Neural cell (in vitro differentiated cells): ENCODE data around the gene MEX3D. TPM values are rescaled to one million over a fixed set of nuclear protein-coding genes. Genes with fewer than 3 reads are reported as not detected.

ENCODE experiments used
- H2AFZ ChIP-seq: fragments of 200-600, 300-800 bp; sonication (generic), shearing (Covaris generic); 2 replicates; pipeline ENCODE4 v1.6.0; 2014; ENCODE audit warnings: low read depth, mild to moderate bottlenecking, antibody characterized with exemption, low read length, moderate library complexity
- H3F3A ChIP-seq: fragments of 200-600 bp; shearing (Covaris generic); 2 replicates; pipeline ENCODE4 v1.6.1; 2016; ENCODE audit warnings: mild to moderate bottlenecking, moderate library complexity, mixed read lengths, antibody characterized with exemption, low read length; ENCODE audit not compliant: insufficient read depth, poor library complexity, severe bottlenecking
- H3K27ac ChIP-seq: fragments of 200-600, 300-800 bp; sonication (generic), shearing (Covaris generic); 2 replicates; pipeline ENCODE4 v1.5.1; 2014; ENCODE audit warnings: mild to moderate bottlenecking, low read length, moderate library complexity
- H3K27me3 ChIP-seq: fragments of 300-800, 200-600 bp; sonication (generic), shearing (Covaris generic); 2 replicates; pipeline ENCODE4 v1.6.0; 2014; ENCODE audit warnings: mild to moderate bottlenecking, low read depth, low read length, moderate library complexity; ENCODE audit not compliant: insufficient read depth
- H3K36me3 ChIP-seq: fragments of 300-800, 200-600 bp; sonication (generic), shearing (Covaris generic); 2 replicates; pipeline ENCODE4 v1.5.1; 2014; ENCODE audit warnings: mild to moderate bottlenecking, antibody characterized with exemption, low read length, moderate library complexity; ENCODE audit not compliant: insufficient read depth
- H3K4me2 ChIP-seq: fragments of 300-800, 200-600 bp; sonication (generic), shearing (Covaris generic); 2 replicates; pipeline ENCODE4 v1.6.0; 2014; ENCODE audit warnings: mild to moderate bottlenecking, low read length
- H3K4me3 ChIP-seq: fragments of 300-800, 200-600 bp; sonication (generic), shearing (Covaris generic); 2 replicates; pipeline ENCODE4 v1.5.1; 2014; ENCODE audit warnings: mild to moderate bottlenecking, low read length, moderate library complexity
- H3K79me2 ChIP-seq: fragments of 200-600 bp; shearing (Covaris generic); replicated peaks from 2 replicates; pipeline ENCODE4 v1.6.0; 2014; ENCODE audit warnings: mild to moderate bottlenecking, low read length, moderate library complexity; ENCODE audit not compliant: insufficient read depth
- H3K9ac ChIP-seq: fragments of 300-800, 200-600 bp; sonication (generic), shearing (Covaris generic); 2 replicates; pipeline ENCODE4 v1.6.1; 2016; ENCODE audit warnings: mild to moderate bottlenecking, low read length, mixed read lengths
- H3K9me2 ChIP-seq: fragments of 200-600 bp; shearing (Covaris generic); 2 replicates; pipeline ENCODE4 v1.6.1; 2016; ENCODE audit warnings: mild to moderate bottlenecking, low read length, mixed read lengths; ENCODE audit not compliant: insufficient read depth
- H3K9me3 ChIP-seq: fragments of 200-600, 300-800 bp; sonication (generic), shearing (Covaris generic); 2 replicates; pipeline ENCODE4 v1.6.1; 2016; ENCODE audit warnings: mild to moderate bottlenecking, mixed run types, low read length, moderate library complexity, mixed read lengths
- H4K20me1 ChIP-seq: fragments of 200-600 bp; shearing (Covaris generic); 2 replicates; pipeline ENCODE4 v1.6.1; 2016; ENCODE audit warnings: mild to moderate bottlenecking, mixed run types; ENCODE audit not compliant: insufficient read depth
- EP300 ChIP-seq: fragments of 450-650 bp; conservative IDR thresholded peaks from 2 replicates; pipeline ENCODE4 v1.6.1; 2014; ENCODE audit warnings: antibody characterized with exemption, mild to moderate bottlenecking, moderate library complexity; ENCODE audit not compliant: poor library complexity, severe bottlenecking
- EZH2 ChIP-seq: fragments of 200-600, 300-800 bp; shearing (Covaris generic), sonication (generic); IDR thresholded peaks from 2 replicates; pipeline ENCODE4 v1.6.1; 2014; ENCODE audit warnings: antibody characterized with exemption, low read length, borderline replicate concordance, mild to moderate bottlenecking; ENCODE audit not compliant: insufficient read depth, poor library complexity, severe bottlenecking
- MXI1 ChIP-seq: fragments of 450-650 bp; conservative IDR thresholded peaks from 2 replicates; pipeline ENCODE4 v1.6.1; 2014; ENCODE audit warnings: antibody characterized with exemption, mild to moderate bottlenecking; ENCODE audit not compliant: poor library complexity, severe bottlenecking
- POLR2AphosphoS5 ChIP-seq: IDR thresholded peaks from 2 replicates; pipeline ENCODE4 v1.6.1; 2012
- RAD21 ChIP-seq: fragments of 450-650 bp; conservative IDR thresholded peaks from 2 replicates; pipeline ENCODE4 v1.6.1; 2014; ENCODE audit warnings: antibody characterized with exemption, mild to moderate bottlenecking, moderate library complexity
- SMC3 ChIP-seq: fragments of 450-650 bp; conservative IDR thresholded peaks from 2 replicates; pipeline ENCODE4 v1.6.1; 2014; ENCODE audit warnings: antibody characterized with exemption, mild to moderate bottlenecking, moderate library complexity; ENCODE audit not compliant: poor library complexity
- TAF1 ChIP-seq: IDR thresholded peaks from 2 replicates; pipeline ENCODE4 v1.6.1; 2012; ENCODE audit warnings: low read depth
- polyA plus RNA-seq: library from polyadenylated mRNA; depleted of rRNA; stranded (reverse); fragments of >200 nt; gene quantifications from 2 replicates; pipeline ENCODE4 v1.2.3, GENCODE V29; 2014
- TF ChIP-seq, protein P1 (sequence below): IDR thresholded peaks from 2 replicates; pipeline ENCODE4 v1.6.1; 2012; ENCODE audit warnings: borderline replicate concordance
- TF ChIP-seq, protein P2 (sequence below): fragments of 450-650 bp; IDR thresholded peaks from 2 replicates; pipeline ENCODE4 v1.5.1; 2014; ENCODE audit warnings: antibody characterized with exemption, mild to moderate bottlenecking, moderate library complexity; ENCODE audit not compliant: poor library complexity, severe bottlenecking

Gene MEX3D
- polyA plus RNA-seq, 1 donor from 2014 or later = 20.8 TPM

DNA sequence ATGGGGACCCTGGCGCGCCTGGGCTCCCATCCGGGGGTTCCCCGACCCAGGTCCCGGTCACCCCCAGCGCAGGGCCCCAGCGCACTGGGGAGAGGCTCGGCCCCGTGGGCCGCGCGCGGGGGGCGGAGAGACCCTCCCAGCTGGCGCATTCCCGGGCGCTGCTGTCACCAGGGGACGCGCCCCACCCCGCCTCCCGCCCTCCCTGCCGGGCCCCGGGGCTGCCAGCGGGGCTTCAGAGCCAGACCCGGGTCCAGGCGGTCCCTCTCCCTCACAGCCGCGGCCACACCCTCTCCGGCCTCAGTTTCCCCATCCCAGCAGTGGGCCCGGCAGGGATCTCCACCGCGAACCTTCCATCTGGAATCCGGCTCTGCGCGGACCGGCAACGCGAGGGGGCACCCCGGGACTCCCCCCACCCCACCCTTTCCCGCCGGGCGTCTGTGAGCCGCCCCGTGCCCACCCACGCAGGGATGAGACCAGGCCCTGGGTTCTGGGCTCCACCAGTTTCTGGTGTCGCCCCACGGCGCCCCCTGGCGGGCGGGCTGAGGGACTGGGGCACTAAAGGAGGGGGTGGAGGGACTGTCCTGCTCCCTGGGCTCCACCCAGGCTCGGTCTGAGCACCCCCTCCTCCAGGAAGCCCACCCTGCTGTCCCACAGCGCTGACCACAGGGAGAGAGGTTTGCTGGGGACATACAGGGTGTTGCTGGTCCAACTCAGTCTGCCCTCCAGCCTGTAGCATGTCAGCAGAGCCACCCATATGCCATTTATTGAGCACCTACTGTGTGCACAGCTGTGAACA, 54.4 kb downstream of the MEX3D start:
- Histone ChIP-seq H3K27ac (no peak overlapping the region), H4K20me1 (no peaks in the 10 kb centered on the region), H2AFZ (no peak overlapping the region), H3K9ac (no peak overlapping the region), H3K9me2 (no peaks in the 10 kb centered on the region), H3K9me3 (no peaks in the 10 kb centered on the region), H3K27me3 (peaks cover 22% of the 10 kb centered on the region), H3K36me3 (no peaks in the 10 kb centered on the region), H3F3A (no peaks in the 10 kb centered on the region), H3K79me2 (no peaks in the 10 kb centered on the region), H3K4me2 (no peak overlapping the region), H3K4me3 (no peak overlapping the region)
- no peak for TF ChIP-seq EZH2
- no peak for TF ChIP-seq EP300

DNA sequence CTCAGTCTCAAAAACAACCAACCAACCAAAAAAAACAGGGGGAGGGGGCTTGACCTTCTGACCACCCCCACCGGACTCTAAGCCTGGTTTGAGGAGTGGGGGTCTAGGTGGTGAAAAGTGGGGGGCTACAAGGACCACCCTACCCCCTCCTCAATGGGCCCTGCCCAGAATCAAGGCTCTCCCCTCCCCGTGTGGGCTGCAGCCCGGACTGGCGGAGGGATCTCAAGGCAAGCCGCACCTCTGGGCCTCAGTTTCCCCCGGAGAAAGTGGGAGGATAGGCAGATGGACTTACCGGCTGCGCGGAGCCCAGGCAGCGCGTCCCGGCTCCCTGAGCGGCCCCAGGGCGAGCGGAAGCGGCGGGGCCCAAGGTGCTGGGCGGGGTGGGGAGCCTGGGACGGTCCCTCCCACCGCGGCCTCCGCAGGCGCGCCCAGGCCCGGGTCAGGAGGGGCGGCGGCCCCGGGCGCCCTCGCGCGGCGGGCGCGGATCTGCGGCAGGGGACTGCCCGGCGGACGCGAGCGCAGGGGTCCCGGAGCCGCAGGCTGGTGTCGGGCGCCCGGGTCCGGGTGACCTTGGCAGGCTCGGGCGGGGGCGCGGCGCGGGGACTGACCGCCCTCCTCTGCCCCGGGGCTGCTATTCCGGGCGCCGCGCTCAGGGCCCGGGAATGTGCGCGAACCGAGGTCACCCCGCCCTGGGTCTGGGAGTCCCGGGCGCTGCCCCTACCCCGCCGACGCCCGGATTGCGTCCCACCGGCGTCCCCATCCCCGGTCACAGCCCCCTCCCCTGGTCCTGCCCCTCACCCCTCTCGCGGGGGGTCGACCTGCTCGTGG, 55.2 kb downstream of the MEX3D start, which contains the start of gene ADAMTSL5:
ADAMTSL5 (minus strand) TSS at position 349 of the 828 bp plus-strand sequence. CDS start 2,076 bp downstream, outside the sequence.
- no peak for TF ChIP-seq EP300
- no peak for TF ChIP-seq EZH2
- no peak for TF ChIP-seq RAD21
- TF ChIP-seq POLR2AphosphoS5 = no peak
- TF ChIP-seq TAF1 = no peak
- TF ChIP-seq, protein P1, sequence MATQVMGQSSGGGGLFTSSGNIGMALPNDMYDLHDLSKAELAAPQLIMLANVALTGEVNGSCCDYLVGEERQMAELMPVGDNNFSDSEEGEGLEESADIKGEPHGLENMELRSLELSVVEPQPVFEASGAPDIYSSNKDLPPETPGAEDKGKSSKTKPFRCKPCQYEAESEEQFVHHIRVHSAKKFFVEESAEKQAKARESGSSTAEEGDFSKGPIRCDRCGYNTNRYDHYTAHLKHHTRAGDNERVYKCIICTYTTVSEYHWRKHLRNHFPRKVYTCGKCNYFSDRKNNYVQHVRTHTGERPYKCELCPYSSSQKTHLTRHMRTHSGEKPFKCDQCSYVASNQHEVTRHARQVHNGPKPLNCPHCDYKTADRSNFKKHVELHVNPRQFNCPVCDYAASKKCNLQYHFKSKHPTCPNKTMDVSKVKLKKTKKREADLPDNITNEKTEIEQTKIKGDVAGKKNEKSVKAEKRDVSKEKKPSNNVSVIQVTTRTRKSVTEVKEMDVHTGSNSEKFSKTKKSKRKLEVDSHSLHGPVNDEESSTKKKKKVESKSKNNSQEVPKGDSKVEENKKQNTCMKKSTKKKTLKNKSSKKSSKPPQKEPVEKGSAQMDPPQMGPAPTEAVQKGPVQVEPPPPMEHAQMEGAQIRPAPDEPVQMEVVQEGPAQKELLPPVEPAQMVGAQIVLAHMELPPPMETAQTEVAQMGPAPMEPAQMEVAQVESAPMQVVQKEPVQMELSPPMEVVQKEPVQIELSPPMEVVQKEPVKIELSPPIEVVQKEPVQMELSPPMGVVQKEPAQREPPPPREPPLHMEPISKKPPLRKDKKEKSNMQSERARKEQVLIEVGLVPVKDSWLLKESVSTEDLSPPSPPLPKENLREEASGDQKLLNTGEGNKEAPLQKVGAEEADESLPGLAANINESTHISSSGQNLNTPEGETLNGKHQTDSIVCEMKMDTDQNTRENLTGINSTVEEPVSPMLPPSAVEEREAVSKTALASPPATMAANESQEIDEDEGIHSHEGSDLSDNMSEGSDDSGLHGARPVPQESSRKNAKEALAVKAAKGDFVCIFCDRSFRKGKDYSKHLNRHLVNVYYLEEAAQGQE = no peak
- TF ChIP-seq MXI1 = no peak
- TF ChIP-seq, protein P2, sequence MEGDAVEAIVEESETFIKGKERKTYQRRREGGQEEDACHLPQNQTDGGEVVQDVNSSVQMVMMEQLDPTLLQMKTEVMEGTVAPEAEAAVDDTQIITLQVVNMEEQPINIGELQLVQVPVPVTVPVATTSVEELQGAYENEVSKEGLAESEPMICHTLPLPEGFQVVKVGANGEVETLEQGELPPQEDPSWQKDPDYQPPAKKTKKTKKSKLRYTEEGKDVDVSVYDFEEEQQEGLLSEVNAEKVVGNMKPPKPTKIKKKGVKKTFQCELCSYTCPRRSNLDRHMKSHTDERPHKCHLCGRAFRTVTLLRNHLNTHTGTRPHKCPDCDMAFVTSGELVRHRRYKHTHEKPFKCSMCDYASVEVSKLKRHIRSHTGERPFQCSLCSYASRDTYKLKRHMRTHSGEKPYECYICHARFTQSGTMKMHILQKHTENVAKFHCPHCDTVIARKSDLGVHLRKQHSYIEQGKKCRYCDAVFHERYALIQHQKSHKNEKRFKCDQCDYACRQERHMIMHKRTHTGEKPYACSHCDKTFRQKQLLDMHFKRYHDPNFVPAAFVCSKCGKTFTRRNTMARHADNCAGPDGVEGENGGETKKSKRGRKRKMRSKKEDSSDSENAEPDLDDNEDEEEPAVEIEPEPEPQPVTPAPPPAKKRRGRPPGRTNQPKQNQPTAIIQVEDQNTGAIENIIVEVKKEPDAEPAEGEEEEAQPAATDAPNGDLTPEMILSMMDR = no peak
- no peak for TF ChIP-seq SMC3
- no peak within 1 kb of the TSS for H3K9ac ChIP-seq
- peaks cover 22% of the 10 kb centered on the region for H3K27me3 ChIP-seq
- no peaks in the 10 kb centered on the region for H3F3A ChIP-seq
- H3K27ac ChIP-seq = no peak within 1 kb of the TSS
- no peaks in the 10 kb centered on the region for H4K20me1 ChIP-seq
- H3K9me2 ChIP-seq = no peaks in the 10 kb centered on the region
- no peaks in the 10 kb centered on the region for H3K9me3 ChIP-seq
- no peak within 1 kb of the TSS for H2AFZ ChIP-seq
- H3K4me3 ChIP-seq = no peak within 1 kb of the TSS
- no peaks in the 10 kb centered on the region for H3K79me2 ChIP-seq
- H3K36me3 ChIP-seq = no peaks in the 10 kb centered on the region
- no peak within 1 kb of the TSS for H3K4me2 ChIP-seq
